Vagina (tissue), 2 donors: ENCODE measurements around the gene PARD6A.
A peak's percentile ranks its signal among the peaks of the same experiment; 100 is the strongest.

Experiments
- POLR2AphosphoS5 ChIP-seq, 2 donors: sonication (generic); formaldehyde crosslinking; IDR thresholded peaks; one replicate each; pipeline ENCODE4 v1.9.0; 2017; ENCODE audit warnings: antibody characterized with exemption in 2 of 2, mild to moderate bottlenecking in 2 of 2, low read depth in 1 of 2; ENCODE audit not compliant: insufficient read depth in 1 of 2
- TF ChIP-seq, protein P1 (sequence below), 3 experiments: fragments of 450-650 bp in 2 of 3; fragments of 200-600 bp in 1 of 3; sonication (generic) in 1 of 3; IDR thresholded peaks; one replicate each; pipeline ENCODE4 v1.5.1; 2017 to 2019; ENCODE audit warnings: antibody characterized with exemption in 3 of 3, mild to moderate bottlenecking in 2 of 3, moderate library complexity in 2 of 3

GRCh38 chr16:67660564-67661028 is at the start of gene PARD6A:
- peak in 1 of 2 donors; percentile 95 for TF ChIP-seq POLR2AphosphoS5 (IDR thresholded peaks at IDR 0.05; ENCODE audit: insufficient read depth in 1 of 2, low read depth in 1 of 2)
- TF ChIP-seq, protein P1, sequence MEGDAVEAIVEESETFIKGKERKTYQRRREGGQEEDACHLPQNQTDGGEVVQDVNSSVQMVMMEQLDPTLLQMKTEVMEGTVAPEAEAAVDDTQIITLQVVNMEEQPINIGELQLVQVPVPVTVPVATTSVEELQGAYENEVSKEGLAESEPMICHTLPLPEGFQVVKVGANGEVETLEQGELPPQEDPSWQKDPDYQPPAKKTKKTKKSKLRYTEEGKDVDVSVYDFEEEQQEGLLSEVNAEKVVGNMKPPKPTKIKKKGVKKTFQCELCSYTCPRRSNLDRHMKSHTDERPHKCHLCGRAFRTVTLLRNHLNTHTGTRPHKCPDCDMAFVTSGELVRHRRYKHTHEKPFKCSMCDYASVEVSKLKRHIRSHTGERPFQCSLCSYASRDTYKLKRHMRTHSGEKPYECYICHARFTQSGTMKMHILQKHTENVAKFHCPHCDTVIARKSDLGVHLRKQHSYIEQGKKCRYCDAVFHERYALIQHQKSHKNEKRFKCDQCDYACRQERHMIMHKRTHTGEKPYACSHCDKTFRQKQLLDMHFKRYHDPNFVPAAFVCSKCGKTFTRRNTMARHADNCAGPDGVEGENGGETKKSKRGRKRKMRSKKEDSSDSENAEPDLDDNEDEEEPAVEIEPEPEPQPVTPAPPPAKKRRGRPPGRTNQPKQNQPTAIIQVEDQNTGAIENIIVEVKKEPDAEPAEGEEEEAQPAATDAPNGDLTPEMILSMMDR (IDR thresholded peaks at IDR 0.05) = no peak
